Kidney (tissue), 14 donors: ENCODE measurements around the gene IFNL3. TPM values are rescaled to one million over a fixed set of nuclear protein-coding genes. Genes with fewer than 3 reads are reported as not detected.

Experiments
- DNase-seq, 5 donors: peaks; one replicate each; pipeline ENCODE4 v3.0.0-alpha.2; 2013 to 2020
- FAIRE-seq: peaks from 2 replicates; lab custom pipeline; 2012; peaks lifted over from hg19 to GRCh38; lab: Jason Lieb, UNC
- H3K27ac ChIP-seq, 2 donors: one replicate each; pipeline ENCODE4 v1.7.0; 2013; ENCODE audit warnings: low read depth in 2 of 2, low read length in 2 of 2, inconsistent platforms in 1 of 2
- H3K27me3 ChIP-seq: one replicate; pipeline ENCODE4 v1.7.1; 2013; ENCODE audit warnings: low read length, inconsistent platforms; ENCODE audit not compliant: control insufficient read depth, insufficient read depth
- H3K36me3 ChIP-seq, 3 donors: one replicate each; pipeline versions ENCODE4 v1.7.0 to v1.7.1; 2013; ENCODE audit warnings: low read length in 3 of 3, control low read depth in 1 of 3, inconsistent platforms in 1 of 3; ENCODE audit not compliant: insufficient read depth in 3 of 3, control insufficient read depth in 2 of 3
- H3K4me1 ChIP-seq, 3 donors: one replicate each; pipeline versions ENCODE4 v1.7.0 to v1.7.1; 2013; ENCODE audit warnings: low read length in 3 of 3, inconsistent platforms in 1 of 3, low read depth in 1 of 3; ENCODE audit not compliant: control insufficient read depth in 2 of 3, insufficient read depth in 2 of 3
- H3K4me3 ChIP-seq, 3 donors: one replicate each; pipeline versions ENCODE4 v1.7.0 to v1.8.1; 2013; ENCODE audit warnings: low read length in 3 of 3, control low read depth in 1 of 3, inconsistent platforms in 1 of 3
- H3K9ac ChIP-seq, 3 donors: one replicate each; pipeline versions ENCODE4 v1.7.0 to v1.7.1; 2013; ENCODE audit warnings: low read length in 3 of 3, control low read depth in 1 of 3, inconsistent platforms in 1 of 3
- H3K9me3 ChIP-seq, 3 donors: one replicate each; pipeline versions ENCODE4 v1.7.0 to v1.7.1; 2013; ENCODE audit warnings: low read length in 3 of 3, control low read depth in 1 of 3, inconsistent platforms in 1 of 3; ENCODE audit not compliant: control insufficient read depth in 2 of 3, insufficient read depth in 1 of 3
- CTCF ChIP-seq: IDR thresholded peaks from 3 replicates; pipeline ENCODE4 v1.5.1; 2012; ENCODE audit warnings: mild to moderate bottlenecking, moderate library complexity, borderline replicate concordance; ENCODE audit not compliant: insufficient read depth; ENCODE audit errors: extremely low read depth
- intact Hi-C: fragments of 100-400 bp; cut with DNase I; formaldehyde crosslinking; loops from one replicate; pipeline ENCODE4 v1.11.1; 2022
- polyA plus RNA-seq: library from polyadenylated mRNA; stranded (reverse); fragments of 350-450 nt; fragmentation: Illumina TruSeq; extraction: RNeasy Lipid Tissue Mini Kit (QIAGEN cat#74804); gene quantifications from one replicate; pipeline ENCODE4 v1.2.3, GENCODE V29; 2014; ENCODE audit warnings: low read depth, low replicate concordance; ENCODE audit not compliant: insufficient read depth
- total RNA-seq: library from RNA; stranded (reverse); fragmentation: NEBNext Ultra II Directional; extraction: Animal tissue kit (Norgen Biotek cat#: 25700); gene quantifications from one replicate; pipeline ENCODE4 v1.2.1, GENCODE V29; 2021
- donor health status: control.
- donor health status: control.
- donor health status: control.
- donor health status: control.
- donor health status: control.
- donor health status: DM: yes; HTN: yes; CAD: no.
- donor health status: Normal renal cell carcinoma (clear cell type).

IFNL3 gene
- total and polyA plus RNA-seq, 2 donors from 2014 or later, result not detected

- no peak within 1 kb of the TSS for H3K4me3 ChIP-seq
- no peak within 1 kb of the TSS for H3K9ac ChIP-seq
- DNase-seq (no peak), FAIRE-seq (no peak)
- peaks cover 0 to 2% (median 0%) of the 10 kb centered on the region in 3 donors for H3K4me1 ChIP-seq
- H3K27ac ChIP-seq, result no peak within 1 kb of the TSS
- H3K9me3 ChIP-seq, result no peaks in the 10 kb centered on the region
- no peak for TF ChIP-seq CTCF
- intact Hi-C loops, result no loop called here
- peaks cover 2% of the 10 kb centered on the region for H3K27me3 ChIP-seq
- H3K36me3 ChIP-seq, result no peaks in the 10 kb centered on the region
These were observed 41.1 kb downstream of the IFNL3 start, which contains the start of gene SYCN for GRCh38 chr19:39203372-39204341. Gene SYCN, minus strand, starts transcription at chr19:39204263. Its CDS starts 9 bp downstream, at chr19:39204254.

- DNase-seq, result no peak
- H3K27me3 ChIP-seq, result peaks cover 2% of the 10 kb centered on the region
These were observed 41.8 kb downstream of the IFNL3 start for GRCh38 chr19:39202998-39203355.

GRCh38 chr19:39200803-39201115, 44.0 kb downstream of the IFNL3 start:
- intact Hi-C loops, result no loop called here
- Histone ChIP-seq H3K36me3 (no peaks in the 10 kb centered on the region), H3K4me1 (peaks cover 0 to 7% (median 0%) of the 10 kb centered on the region in 3 donors), H3K9me3 (no peaks in the 10 kb centered on the region), H3K4me3 (no peak overlapping the region), H3K27me3 (peaks cover 6% of the 10 kb centered on the region), H3K27ac (no peak overlapping the region), H3K9ac (no peak overlapping the region)
- FAIRE-seq, result no peak
- no peak for TF ChIP-seq CTCF
- no peak for DNase-seq

More at GRCh38 chr19:39202998-39203355, 41.8 kb downstream of the IFNL3 start:
- no peak overlapping the region for H3K27ac ChIP-seq
- no peaks in the 10 kb centered on the region for H3K9me3 ChIP-seq
- no peaks in the 10 kb centered on the region for H3K36me3 ChIP-seq
- H3K4me1 ChIP-seq, result peaks cover 0 to 2% (median 0%) of the 10 kb centered on the region in 3 donors
- no peak overlapping the region for H3K9ac ChIP-seq
- intact Hi-C loops, result no loop called here
- TF ChIP-seq CTCF, result no peak
- FAIRE-seq, result no peak
- no peak overlapping the region for H3K4me3 ChIP-seq
